D721Med (cell line): ENCODE measurements around the gene TMEM200C.
"Not testable (repeated sequence)": the region's sequence is repeated elsewhere in the genome, so short reads cannot be mapped to it uniquely, and the experiment has no call there.

Experiments
- DNase-seq: peaks from one replicate; pipeline ENCODE4 v3.0.0; 2011; ENCODE audit warnings: low spot score; ENCODE audit not compliant: insufficient read length
- FAIRE-seq: peaks from 2 replicates; lab custom pipeline; 2011; peaks lifted over from hg19 to GRCh38; lab: Jason Lieb, UNC
- TF ChIP-seq, protein P1 (sequence below): IDR thresholded peaks from 2 replicates; pipeline ENCODE4 v1.5.1; 2012; ENCODE audit warnings: mild to moderate bottlenecking, control low read depth; ENCODE audit not compliant: insufficient read depth; ENCODE audit errors: missing control alignments

The TMEM200C gene

DNA sequence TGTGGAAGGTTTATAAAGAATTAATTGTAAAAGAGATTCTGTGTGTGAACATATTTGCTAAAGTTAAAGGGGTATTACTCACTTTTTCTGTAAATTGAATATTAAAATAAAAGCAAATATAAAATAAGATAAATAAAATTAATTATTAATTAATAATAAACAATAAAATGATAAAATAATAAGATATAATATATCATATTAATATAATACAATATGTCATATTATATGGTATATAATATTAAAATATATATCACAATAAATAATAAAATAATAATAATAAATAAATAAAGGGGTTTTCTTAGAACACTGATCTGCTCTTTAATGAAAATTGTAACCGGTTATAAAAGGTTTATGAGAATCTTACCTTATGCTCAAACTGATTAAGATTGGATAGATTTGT lies 29.8 kb downstream of the TMEM200C start:
- TF ChIP-seq, protein P1, sequence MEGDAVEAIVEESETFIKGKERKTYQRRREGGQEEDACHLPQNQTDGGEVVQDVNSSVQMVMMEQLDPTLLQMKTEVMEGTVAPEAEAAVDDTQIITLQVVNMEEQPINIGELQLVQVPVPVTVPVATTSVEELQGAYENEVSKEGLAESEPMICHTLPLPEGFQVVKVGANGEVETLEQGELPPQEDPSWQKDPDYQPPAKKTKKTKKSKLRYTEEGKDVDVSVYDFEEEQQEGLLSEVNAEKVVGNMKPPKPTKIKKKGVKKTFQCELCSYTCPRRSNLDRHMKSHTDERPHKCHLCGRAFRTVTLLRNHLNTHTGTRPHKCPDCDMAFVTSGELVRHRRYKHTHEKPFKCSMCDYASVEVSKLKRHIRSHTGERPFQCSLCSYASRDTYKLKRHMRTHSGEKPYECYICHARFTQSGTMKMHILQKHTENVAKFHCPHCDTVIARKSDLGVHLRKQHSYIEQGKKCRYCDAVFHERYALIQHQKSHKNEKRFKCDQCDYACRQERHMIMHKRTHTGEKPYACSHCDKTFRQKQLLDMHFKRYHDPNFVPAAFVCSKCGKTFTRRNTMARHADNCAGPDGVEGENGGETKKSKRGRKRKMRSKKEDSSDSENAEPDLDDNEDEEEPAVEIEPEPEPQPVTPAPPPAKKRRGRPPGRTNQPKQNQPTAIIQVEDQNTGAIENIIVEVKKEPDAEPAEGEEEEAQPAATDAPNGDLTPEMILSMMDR = no peak
- FAIRE-seq (no peak), DNase-seq (no peak)

DNA sequence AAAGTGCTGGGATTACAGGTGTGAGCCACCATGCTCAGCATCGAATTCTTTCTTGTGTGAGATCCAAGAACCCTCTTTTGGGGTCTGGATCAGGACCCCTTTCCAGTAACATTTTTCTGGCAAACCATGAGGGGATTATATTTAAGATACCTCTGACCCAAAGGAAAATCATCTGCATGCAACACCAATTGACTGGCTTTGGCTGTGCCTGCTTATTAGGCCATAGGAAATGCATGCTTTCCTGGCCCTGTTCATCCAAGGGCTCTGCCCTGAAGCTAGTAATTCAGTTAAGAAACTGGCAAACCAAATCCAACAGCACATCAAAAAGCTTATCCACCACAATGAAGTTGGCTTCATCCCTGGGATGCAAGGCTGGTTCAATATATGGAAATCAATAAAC lies 33.2 kb downstream of the TMEM200C start:
- not testable (repeated sequence) for DNase-seq, FAIRE-seq

DNA sequence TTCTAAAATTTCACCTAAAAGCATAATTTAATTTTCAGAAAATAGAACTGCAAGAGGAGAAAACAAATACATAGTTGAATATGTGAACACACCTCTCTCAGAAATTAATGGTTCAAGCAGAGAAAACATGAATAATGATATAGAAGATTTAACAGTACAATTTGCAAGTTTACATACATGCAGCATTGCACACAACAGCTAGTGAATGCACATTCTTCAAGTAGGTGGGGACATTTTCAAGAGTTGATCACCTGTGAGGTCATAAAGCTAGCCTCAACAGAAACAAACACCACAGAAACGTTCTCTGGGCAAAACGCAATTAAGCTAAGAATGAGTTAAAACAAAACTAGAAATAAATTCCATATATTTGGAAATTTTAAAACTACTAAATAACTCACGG lies 38.1 kb downstream of the TMEM200C start:
- TF ChIP-seq, protein P1 = no peak
- DNase-seq (no peak), FAIRE-seq (no peak)

DNA sequence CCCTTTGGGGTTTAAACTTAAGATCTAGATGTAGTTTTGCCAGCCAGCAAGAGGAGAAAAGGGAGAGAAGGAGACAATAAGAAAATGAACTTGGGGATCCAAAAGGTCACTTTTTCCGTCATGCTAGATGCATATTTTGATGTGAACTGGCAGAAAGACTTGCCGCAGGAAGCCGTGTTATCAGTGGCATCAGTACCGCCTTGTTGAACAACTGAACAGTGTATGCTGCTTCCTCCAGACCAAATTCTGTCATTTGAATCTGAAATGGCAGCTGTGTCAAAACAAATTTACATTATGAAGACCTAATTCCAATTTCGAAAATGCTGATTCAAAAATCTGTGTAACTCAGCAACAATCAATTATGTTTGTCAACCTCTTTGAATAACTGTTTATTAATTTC lies 42.1 kb downstream of the TMEM200C start:
- DNase-seq = no peak
- FAIRE-seq = no peak
- TF ChIP-seq, protein P1 = no peak

DNA sequence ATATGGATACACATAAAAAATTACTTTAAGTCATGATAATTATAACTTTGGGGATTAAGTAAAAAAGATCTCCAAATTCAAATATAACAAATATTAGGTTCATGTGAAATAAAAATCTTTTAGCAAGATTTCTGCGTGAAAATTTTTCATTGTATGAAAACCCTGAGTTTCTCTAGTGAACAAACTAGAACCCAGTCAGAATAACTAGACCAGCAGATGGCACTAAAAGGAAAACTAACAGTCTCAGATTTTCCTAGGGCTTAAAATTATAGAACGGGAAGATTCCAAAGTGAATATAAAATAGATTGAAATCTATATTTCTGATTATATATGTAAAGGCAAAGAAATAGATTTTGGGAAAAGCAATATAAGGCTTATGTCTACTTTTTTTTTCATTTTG lies 43.3 kb downstream of the TMEM200C start:
- TF ChIP-seq, protein P1 = peak; percentile 24
- DNase-seq (no peak), FAIRE-seq (no peak)

DNA sequence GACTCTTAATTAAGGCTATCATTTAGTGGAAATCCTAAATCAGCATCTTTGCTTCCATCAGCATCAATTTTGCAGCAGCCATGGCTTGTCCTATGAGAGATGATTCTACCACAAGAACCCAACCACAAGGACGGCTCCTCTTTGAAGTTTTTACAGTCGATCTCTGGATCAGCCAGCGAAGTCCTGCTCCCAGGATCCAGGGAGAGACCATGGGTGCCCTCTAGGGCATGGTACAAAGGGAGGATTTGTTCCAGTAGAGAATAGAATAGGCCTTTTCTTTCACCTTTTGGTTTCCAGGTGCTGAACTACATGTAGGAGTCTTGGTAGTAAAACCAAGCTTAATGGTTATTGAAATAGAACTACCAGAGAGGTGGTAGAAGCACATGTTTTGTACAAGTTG lies 52.7 kb downstream of the TMEM200C start:
- FAIRE-seq = no peak
- DNase-seq = no peak
- TF ChIP-seq, protein P1 = no peak

DNA sequence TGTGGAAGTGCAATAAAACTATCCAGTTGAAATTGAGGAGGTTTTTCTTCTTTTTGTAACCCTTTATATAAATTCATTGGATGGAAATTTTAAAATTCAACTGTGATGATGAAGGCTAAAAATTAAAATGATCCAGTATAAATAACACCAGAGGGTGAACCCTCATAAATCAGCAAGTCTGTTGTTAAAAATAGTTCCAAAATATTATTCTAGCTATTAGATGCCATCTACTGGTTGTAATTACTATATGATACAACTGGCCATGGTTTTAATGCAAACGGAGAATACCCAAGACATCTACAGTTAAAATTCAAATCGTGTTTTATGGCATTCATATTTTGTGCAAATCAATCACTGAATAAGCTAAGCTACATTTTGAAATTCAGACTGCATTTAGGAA lies 53.8 kb downstream of the TMEM200C start:
- no peak for DNase-seq
- TF ChIP-seq, protein P1 = no peak
- FAIRE-seq = no peak

DNA sequence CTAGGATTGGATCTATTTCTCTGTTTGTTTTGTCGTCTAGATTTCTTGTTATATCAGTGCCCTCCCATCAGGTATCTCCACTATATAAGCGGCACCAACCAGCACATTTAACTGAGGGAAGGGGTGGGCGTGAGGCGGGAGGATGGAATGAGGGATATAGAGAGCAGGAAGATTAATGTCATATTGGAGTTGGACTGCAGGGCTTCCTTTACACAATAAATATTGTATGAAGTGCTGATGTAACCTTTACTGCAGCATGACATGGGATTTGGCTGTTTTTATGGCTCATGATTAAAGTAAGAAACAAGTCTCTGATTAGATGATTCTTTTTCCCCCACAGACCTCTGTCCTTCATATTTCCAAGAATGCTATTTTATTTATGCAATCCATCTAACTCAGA lies 54.8 kb downstream of the TMEM200C start:
- TF ChIP-seq, protein P1 = no peak
- FAIRE-seq (no peak), DNase-seq (no peak)
